Tibial nerve (tissue), 4 donors: ENCODE results near the gene CNR1. TPM values are rescaled to one million over a fixed set of nuclear protein-coding genes. Genes with fewer than 3 reads are reported as not detected.

Source experiments
- DNase-seq, 2 donors: peaks; one replicate each; pipeline ENCODE4 v3.0.0-alpha.2; 2019; ENCODE audit warnings: low spot score in 2 of 2
- H3K27ac ChIP-seq, 4 donors: fragments of 200-600 bp; sonication (generic) in 3 of 4; one replicate each; pipeline ENCODE4 v1.5.1; 2017 to 2019; ENCODE audit warnings: mild to moderate bottlenecking in 1 of 4
- H3K27me3 ChIP-seq, 2 donors: fragments of 200-600 bp; sonication (generic) in 1 of 2; one replicate each; pipeline versions ENCODE4 v1.5.1 to v1.6.0; 2017 to 2019
- H3K36me3 ChIP-seq, 3 donors: fragments of 200-600 bp; sonication (generic); one replicate each; pipeline ENCODE4 v1.5.1; 2018 to 2019
- H3K4me1 ChIP-seq, 4 donors: fragments of 200-600 bp; sonication (generic) in 3 of 4; one replicate each; pipeline ENCODE4 v1.5.1; 2017 to 2019
- H3K4me3 ChIP-seq, 4 donors: fragments of 200-600 bp; sonication (generic) in 3 of 4; one replicate each; pipeline ENCODE4 v1.5.1; 2017 to 2019; ENCODE audit warnings: mild to moderate bottlenecking in 1 of 4, moderate library complexity in 1 of 4
- H3K9me3 ChIP-seq, 4 donors: fragments of 200-600 bp; sonication (generic) in 3 of 4; one replicate each; pipeline ENCODE4 v1.5.1; 2017 to 2019
- CTCF ChIP-seq, 5 experiments: fragments of 200-600 bp in 3 of 5; fragments of 450-650 bp in 2 of 5; sonication (generic) in 3 of 5; IDR thresholded peaks; one replicate each; pipeline ENCODE4 v1.5.1; 2016 to 2019; ENCODE audit warnings: antibody characterized with exemption in 5 of 5, mild to moderate bottlenecking in 3 of 5, moderate library complexity in 2 of 5
- EP300 ChIP-seq, 2 donors: sonication (generic); formaldehyde crosslinking; IDR thresholded peaks; one replicate each; pipeline ENCODE4 v1.6.1; 2017; ENCODE audit warnings: antibody characterized with exemption in 2 of 2, mild to moderate bottlenecking in 1 of 2
- POLR2A ChIP-seq, 2 donors: fragments of 450-650 bp; IDR thresholded peaks; one replicate each; pipeline ENCODE4 v1.6.1; 2017; ENCODE audit warnings: antibody characterized with exemption in 2 of 2, mild to moderate bottlenecking in 2 of 2, moderate library complexity in 2 of 2
- WGBS, 2 donors: methylation state at CpG; one replicate each; pipeline ENCODE4 v1.1.5; 2018; 5-methylcytosine and 5-hydroxymethylcytosine counted together
- total RNA-seq, 4 donors: library from RNA; depleted of rRNA; stranded (reverse); fragments of >200 nt; gene quantifications; one replicate each; pipeline ENCODE4 v1.1.0, GENCODE V29; 2016

CNR1 gene
- total RNA-seq, 4 donors from 2014 or later, result 10.7 to 35.7 (median 14.4) TPM

GRCh38 chr6:88168362-88168761 lies 2.2 kb upstream of the CNR1 start:
- Histone ChIP-seq H3K36me3 (no peaks in the 10 kb centered on the region), H3K27ac (no peak overlapping the region), H3K4me3 (no peak overlapping the region), H3K27me3 (peaks cover 0 to 32% of the 10 kb centered on the region in 2 donors), H3K9me3 (no peaks in the 10 kb centered on the region), H3K4me1 (peaks cover 0 to 23% (median 6%) of the 10 kb centered on the region in 4 donors)
- no peak for TF ChIP-seq POLR2A (IDR thresholded peaks at IDR 0.05)
- TF ChIP-seq EP300 (IDR thresholded peaks at IDR 0.05), result no peak
- no peak for TF ChIP-seq CTCF (IDR thresholded peaks at IDR 0.05)
- no peak for DNase-seq
- 84 to 90% methylated on average over 3 of the region's 3 CpGs for WGBS, 2 donors

GRCh38 chr6:88167352-88167937 lies 1.3 kb upstream of the CNR1 start:
- WGBS, 2 donors, result 14% methylated on average over 32 to 40 of the region's 40 CpGs
- peak overlapping the region in 1 of 4 donors; percentile 78 for H3K27ac ChIP-seq

GRCh38 chr6:88166493-88167351 lies 575 bp upstream of the CNR1 start:
- H3K4me3 ChIP-seq, result peak overlapping the region; percentile 36 to 77 (median 58)
- DNase-seq, result no peak
- WGBS, 2 donors, result 1 to 3% methylated on average over 47 to 53 of the region's 103 CpGs
- H3K4me1 ChIP-seq, result peaks cover 0 to 23% (median 6%) of the 10 kb centered on the region in 4 donors
- H3K36me3 ChIP-seq, result no peaks in the 10 kb centered on the region
- no peaks in the 10 kb centered on the region for H3K9me3 ChIP-seq
- H3K27me3 ChIP-seq, result peaks cover 0 to 32% of the 10 kb centered on the region in 2 donors
- peak overlapping the region in 3 of 4 donors; percentile 29 to 78 (median 34) for H3K27ac ChIP-seq
- TF ChIP-seq EP300 (IDR thresholded peaks at IDR 0.05), result no peak
- TF ChIP-seq POLR2A (IDR thresholded peaks at IDR 0.05), result no peak
- no peak for TF ChIP-seq CTCF (IDR thresholded peaks at IDR 0.05)

More at GRCh38 chr6:88167352-88167937, 1.3 kb upstream of the CNR1 start:
- no peak for DNase-seq
- Histone ChIP-seq H3K36me3 (no peaks in the 10 kb centered on the region), H3K4me1 (peaks cover 0 to 23% (median 6%) of the 10 kb centered on the region in 4 donors), H3K9me3 (no peaks in the 10 kb centered on the region), H3K27me3 (peaks cover 0 to 32% of the 10 kb centered on the region in 2 donors), H3K4me3 (peak overlapping the region; percentile 21 to 64 (median 44))
- TF ChIP-seq POLR2A (IDR thresholded peaks at IDR 0.05) (no peak), EP300 (IDR thresholded peaks at IDR 0.05) (no peak), CTCF (IDR thresholded peaks at IDR 0.05) (no peak)

GRCh38 chr6:88165087-88165843 lies 882 bp downstream of the CNR1 start:
- Histone ChIP-seq H3K36me3 (no peaks in the 10 kb centered on the region), H3K27me3 (peaks cover 0 to 32% of the 10 kb centered on the region in 2 donors), H3K27ac (peak overlapping the region in 3 of 4 donors; percentile 34 to 78 (median 36)), H3K9me3 (no peaks in the 10 kb centered on the region), H3K4me1 (peaks cover 0 to 23% (median 6%) of the 10 kb centered on the region in 4 donors), H3K4me3 (peak overlapping the region; percentile 36 to 77 (median 58))
- TF ChIP-seq CTCF (IDR thresholded peaks at IDR 0.05), result no peak
- TF ChIP-seq EP300 (IDR thresholded peaks at IDR 0.05), result no peak
- no peak for TF ChIP-seq POLR2A (IDR thresholded peaks at IDR 0.05)
- WGBS, 2 donors, result 6 to 8% methylated on average over 18 of the region's 18 CpGs
- no peak for DNase-seq
